DMS153 treated with DMSO at 0.1 percent for 48 hours (cell line): ENCODE results near the gene CMTM1.
"Not testable (repeated sequence)": the region's sequence is repeated elsewhere in the genome, so short reads cannot be mapped to it uniquely, and the experiment has no call there.

Experiments used
- DNase-seq: peaks from one replicate; lab custom pipeline; 2025; ENCODE audit not compliant: unreplicated experiment; lab: John Stamatoyannopoulos, UW

CMTM1 gene

DNA sequence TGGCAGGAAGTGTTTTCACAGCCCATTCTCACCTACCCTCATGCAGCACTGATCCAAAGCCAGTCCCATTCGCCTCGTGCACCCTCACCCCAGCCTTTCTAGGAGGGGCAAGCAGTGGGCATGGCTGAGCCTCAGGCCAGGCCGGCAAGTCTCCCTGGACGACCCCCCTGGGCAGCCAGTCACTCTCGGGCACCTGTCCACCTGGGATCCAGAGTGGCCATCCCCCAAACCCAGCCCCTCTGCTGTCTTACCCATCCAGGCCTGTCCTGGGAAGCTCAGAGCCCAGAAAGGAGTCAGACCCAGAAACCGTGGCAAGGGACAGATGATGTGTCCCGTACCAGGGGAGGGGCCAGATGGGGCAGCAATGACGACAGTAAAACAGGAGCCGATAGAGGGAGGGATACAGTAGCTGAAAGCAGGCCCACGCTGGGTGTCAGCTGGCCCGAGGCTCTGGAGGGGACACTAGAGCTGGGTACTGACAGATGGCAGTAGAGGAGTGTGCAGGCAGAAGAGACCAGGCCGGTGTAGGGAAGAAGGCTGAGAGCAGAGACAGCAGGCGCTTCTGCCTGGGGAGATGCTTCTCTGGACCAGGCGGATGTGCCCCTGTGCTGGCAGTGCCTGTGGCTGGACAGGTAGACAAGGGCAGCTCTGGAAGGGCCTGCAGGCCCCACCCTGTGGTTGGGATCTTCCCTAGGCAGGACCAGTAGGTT lies 44.0 kb downstream of the CMTM1 start:
- no peak for DNase-seq

DNA sequence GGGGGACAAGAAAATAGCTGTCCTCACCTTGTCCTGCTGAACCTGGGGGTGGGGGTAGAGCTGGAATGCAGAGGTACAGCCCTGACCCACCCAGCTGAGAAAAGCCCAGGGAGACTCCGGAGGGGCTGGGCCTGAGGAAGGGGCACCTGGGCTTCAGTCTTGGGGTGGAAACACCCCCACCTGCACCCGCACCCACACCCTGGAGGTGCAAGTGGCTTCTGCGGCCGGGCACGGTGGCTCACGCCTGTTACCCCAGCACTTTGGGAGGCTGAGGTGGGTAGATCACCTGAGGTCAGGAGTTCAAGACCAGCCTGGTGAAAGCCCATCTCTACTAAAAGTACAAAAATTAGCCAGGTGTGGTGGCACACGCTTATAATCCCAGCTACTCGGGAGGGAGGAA lies 45.7 kb downstream of the CMTM1 start:
- DNase-seq: not testable (repeated sequence)

DNA sequence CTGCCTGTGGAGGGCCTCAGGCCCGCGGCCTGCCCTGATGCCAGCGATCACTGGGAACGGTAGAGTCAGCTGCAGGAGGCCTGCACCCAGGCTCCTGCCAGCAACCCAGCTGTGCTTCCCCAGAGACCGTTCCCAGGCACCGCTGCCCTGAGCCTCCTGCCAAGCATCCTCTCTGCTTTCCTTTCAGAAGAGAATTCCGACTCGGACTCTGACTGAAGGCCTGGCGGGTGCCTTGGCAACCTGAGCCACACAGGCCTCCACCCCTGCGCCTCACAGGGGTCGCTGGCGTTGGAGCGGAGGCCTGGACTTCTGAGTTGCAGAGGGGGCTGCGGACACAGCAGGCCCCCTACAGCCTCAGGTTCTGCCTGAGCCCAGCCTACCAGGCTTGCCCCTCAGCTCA lies 46.2 kb downstream of the CMTM1 start:
- no peak for DNase-seq

DNA sequence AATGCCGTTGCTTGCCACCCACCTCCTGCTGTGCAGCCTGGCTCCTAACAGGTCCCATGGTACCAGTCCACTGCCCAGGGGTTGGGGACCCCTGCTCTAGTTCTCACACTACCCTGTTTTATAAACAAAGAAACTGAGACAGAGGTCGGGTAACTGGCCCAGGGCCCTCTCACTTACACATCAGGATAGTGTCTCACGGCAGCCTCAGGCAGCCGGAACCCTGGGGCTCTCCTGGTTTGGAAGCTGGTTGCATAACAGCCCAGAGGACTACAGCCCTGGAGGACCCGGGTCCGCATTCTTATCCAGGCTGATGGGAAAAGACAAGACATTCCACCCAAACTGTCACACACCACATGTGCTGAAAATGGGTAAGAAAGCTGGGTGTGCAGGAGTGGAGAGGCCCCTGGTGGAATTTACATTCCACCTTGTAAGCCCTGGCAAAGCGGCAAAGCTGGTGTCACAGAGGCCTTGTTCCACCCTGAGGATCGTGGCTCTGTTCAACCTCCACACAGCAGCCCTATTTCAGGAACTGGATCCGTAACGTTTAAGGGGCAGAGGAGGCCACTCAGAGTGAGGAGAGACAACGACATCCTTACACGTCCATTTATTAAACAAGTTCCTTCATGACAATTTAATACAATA lies 48.0 kb downstream of the CMTM1 start:
- no peak for DNase-seq

DNA sequence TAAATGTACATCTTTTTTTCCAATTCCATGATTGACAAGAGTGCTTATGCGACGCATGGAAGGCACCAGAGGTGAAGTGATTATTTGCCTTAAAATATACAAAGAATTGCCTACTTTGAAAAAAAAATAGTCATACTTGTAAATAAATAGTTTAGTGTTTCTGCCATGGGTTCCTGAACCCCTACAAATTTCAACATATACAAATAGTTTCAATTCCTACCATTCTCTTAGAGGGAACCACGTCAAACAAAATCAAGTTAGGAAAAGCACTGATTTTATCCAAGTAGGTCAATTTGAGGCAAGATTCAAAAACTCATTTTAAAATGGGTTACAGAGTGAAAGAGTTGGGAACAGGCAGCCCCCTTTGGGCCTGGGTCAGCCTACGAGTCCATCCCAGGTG lies 49.9 kb downstream of the CMTM1 start:
- DNase-seq: no peak

DNA sequence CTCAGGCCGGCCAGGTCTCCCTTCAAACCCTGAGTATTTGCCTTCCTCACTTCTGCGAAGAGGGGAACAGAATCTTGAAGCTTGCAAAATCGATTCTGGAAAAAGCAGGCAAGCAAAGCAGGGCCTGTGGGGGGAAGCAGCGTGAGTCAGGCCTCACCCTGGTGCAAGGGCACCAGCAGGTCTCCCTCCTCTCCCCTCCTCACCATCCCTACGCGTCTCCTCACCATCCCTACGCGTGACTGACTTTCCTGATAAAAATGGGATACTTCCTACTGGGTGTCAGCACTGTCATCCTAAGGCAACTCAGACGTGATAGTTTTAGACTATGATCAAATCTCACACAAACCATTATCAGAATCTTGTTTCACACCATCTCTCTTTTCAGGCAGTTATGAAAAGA lies 50.4 kb downstream of the CMTM1 start:
- no peak for DNase-seq

DNA sequence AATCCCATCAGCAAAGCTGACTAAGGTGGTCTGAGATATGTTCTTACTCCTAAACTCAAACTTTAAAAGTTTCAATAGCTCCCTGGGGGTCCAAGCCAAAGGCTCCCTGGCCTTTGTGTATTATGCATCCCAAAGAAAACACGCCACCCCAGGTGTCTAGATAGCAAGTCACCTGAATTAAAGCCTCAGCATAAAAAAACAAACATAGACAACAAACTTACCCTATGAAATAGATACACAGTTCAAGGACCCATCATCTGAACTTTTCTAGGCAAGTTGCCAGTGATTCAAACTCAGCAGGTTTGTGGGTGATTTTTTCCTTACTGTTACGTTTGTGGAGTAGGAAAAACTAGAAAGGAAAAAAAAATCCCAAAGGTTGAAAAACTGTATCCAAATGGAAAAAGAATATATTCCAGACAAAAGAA lies 50.8 kb downstream of the CMTM1 start:
- DNase-seq: no peak

DNA sequence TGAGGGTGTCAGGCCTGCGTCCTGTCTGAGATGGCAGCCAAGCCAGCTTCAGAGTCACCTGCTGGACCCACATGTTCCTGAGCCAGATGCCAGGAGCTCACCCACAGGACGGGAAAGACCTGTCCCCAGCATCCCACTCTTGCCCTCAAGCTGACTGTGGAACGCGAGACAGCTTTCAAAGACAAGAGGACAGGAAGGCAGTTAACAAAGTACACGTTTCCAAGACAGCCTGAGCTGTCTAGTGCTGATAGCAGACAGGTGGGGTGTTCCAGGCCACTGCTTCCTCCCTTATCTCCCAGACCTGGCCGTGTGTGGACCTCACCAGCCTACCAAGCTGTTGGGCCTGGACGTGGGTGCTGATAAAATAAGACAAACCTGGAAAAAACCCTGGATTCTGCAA lies 51.5 kb downstream of the CMTM1 start:
- DNase-seq: no peak

DNA sequence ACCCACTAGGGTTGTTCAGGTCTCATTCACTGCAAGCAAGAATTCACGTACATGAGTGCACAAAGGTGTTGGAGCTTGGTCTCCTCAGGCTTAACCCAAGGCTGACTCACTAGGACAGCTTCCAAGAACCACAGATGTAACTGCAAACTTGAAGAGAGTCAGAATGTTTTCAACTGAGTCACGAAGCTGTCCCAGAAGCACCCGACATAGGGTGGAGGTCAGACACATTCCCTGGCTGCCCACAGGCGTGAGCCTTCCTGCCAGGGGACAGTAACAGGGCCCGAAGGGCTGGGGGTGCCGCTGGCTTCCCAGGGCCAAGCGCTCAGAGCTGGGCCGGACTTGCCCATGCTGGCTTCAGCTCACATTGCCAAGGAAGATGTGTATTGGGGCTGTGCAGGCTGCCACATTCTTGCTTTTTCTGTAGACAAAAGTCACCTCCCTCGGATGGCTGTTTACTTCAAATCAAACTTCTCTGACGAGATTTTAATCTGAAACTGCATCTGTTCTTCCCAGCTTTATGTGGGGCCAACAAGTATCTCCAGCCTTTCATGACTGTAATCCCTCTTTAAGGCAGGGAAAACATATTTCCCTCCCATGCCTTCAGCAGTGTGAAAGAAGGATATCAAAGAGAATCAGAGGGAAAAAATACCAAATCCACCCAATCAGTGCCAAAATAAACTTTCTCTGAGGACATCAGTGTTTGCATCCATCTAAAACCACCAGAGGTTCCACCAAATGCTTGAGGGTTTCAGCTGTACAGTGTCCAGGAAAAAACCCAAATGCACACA lies 52.5 kb downstream of the CMTM1 start:
- no peak for DNase-seq

DNA sequence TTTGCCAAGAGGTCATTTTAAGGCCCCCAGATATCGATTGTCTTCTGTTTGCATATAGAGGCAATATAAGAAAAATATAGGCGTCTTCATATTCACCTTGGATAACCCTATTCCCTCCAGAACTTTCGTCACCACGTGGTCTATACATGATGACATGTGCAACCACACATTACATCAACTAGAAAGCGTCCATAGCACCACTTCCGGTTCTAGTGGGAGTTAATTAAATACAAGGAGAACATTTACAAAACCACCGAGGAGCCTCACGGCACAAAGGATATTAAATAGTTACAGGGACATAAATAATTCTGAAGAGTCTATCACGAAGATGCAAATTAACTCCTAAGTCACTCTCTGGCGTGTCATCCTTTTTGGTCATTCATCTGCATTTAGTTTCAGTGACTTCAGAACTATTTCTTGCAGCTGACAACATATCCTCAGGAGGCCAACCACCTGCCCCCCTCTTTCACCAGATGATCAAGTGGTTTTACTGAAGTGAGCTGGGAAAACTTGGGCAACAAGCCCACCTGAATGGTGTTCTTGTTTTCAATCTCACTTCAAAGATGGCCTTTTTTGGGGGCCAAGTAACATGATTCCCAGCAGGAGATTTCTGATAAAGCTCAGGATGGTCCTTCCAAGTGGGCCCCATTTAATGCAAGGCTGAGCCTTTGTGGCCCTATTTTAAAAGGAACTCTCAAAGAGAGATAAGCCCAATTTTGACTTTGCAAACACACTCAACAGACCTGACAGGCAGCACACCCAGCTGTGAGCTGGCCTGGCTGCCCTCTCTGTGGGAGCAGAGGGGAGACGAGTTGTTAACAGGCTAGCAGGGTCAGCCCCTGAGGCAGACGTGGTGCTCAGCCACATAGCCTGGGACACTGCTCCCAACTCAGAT lies 53.5 kb downstream of the CMTM1 start:
- no peak for DNase-seq

DNA sequence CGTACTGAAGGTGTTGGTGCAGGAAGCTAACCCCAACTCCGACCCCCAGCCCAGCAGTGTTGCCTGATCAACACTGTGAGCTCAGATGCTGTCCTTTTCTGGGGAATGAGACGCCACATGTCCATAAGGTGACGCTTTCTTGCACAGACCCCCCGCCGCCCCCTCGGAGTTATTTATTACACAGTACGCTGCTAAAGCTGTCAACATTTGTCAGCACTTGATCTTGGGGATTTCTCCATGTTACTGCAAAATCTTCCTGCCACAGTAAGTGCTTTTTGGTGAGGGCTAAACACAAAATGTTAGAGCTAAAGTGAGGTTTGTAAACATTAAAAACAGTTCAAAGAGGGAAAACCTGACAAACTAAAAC lies 54.2 kb downstream of the CMTM1 start:
- DNase-seq: no peak

DNA sequence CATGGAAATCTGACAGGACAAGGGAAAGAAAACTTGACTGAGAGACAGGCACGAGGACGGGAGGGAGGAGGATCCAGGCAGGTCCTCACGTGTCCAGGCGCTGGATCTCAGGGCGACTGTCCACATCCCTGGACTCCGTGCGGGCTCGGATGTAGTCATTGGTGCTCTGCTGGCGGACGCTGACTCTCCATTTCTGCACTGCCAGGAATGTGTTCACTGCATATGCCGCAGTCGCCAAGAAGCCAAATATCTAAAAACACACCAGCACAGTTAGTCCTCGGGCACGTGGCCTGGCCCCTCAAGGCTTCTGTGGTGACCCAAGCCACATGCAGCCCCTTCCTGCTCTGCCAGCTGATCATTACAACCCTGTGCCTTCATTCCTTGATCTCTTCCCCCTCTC lies 55.7 kb downstream of the CMTM1 start:
- DNase-seq: no peak

DNA sequence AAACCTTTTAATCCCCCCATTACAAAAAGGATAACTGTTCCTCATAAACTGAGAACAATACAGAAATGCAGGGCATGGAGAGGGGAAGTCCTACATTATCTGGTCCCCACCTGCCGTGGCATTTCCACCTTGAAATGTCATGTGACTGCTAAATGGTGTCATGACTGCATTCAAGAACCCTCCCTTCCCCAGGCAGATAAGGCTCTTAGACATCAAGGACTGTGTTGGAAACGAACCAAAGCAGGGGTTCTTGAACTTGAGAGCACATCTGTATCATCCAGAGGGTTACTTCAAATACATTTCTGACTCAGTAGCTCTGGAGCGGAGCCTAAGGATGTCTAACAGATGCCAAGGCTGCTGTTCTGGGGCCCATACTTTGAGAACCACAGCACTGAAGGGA lies 56.6 kb downstream of the CMTM1 start:
- no peak for DNase-seq

DNA sequence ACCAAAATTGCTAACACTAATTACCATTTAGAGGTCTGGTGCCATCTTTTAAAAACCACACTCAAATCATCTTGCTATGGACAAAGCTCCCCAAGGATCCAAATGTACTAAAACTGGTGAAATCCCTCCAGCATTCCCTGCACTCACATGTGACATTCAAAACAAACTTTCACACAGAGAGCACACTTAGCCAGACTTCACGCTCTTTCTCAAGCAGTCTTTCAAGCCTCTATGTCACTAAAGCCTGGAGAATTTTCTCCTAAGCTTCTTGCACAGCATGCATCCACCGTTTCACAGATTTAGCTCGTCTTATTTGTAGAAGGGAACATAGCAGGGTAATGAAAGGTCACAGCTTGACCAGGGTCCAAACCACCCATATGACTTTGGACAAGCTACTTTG lies 57.5 kb downstream of the CMTM1 start:
- DNase-seq: no peak

DNA sequence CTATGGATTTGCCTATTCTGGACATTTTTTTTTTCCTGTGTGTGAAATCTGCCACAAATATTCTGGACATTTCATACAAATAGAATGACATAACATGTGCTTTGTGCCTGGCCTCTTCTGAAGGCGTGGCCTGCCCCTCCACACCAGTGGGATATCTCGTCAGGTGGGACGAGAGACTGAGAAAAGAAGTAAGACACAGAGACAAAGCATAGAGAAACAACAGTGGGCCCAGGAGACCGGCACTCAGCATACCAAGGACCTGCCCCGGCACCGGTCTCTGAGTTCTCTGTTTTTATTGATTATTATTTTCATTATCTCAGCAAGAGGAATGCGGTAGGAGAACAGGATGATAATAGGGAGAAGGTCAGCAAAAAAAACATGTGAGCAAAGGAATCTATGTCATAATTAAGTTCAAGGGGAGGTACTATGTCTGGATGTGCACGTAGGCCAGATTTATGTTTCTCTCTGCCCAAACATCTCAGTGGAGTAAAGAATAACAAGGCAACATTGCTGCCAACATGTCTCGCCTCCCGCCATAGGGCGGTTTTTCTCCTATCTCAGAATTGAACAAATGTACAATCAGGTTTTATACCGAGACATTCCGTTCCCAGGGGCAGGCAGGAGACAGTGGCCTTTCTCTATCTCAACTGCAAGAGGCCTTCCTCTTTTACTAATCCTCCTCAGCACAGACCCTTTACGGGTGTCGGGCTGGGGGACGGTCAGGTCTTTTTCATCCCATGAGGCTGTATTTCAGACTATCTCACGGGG lies 61.6 kb downstream of the CMTM1 start:
- not testable (repeated sequence) for DNase-seq
